ENCODE results near the gene OAS1.
"Not testable (repeated sequence)": the region's sequence is repeated elsewhere in the genome, so short reads cannot be mapped to it uniquely, and the experiment has no call there.

The OAS1 gene

GRCh38 chr12:112900298-112901145 lies 6.2 kb upstream of the OAS1 start:
- DNase-seq (ENCODE audit: low read depth in 2 of 2), result peak; percentile 23 to 26

- no peak for DNase-seq (ENCODE audit: low read depth in 2 of 2)
Observed at GRCh38 chr12:112901271-112901670, 5.5 kb upstream of the OAS1 start.

- DNase-seq (ENCODE audit: low read depth in 2 of 2), result no peak
Observed at GRCh38 chr12:112904571-112904970, 2.2 kb upstream of the OAS1 start.

GRCh38 chr12:112905451-112906089 lies 1.2 kb upstream of the OAS1 start:
- DNase-seq (ENCODE audit: low read depth in 2 of 2), result no peak

GRCh38 chr12:112907415-112908157 lies 824 bp downstream of the OAS1 start:
- no peak for DNase-seq (ENCODE audit: low read depth in 2 of 2)

- DNase-seq (ENCODE audit: low read depth in 2 of 2), result no peak
Observed at GRCh38 chr12:112908548-112908947, 1.8 kb downstream of the OAS1 start.

GRCh38 chr12:112909693-112910092 lies 2.9 kb downstream of the OAS1 start:
- no peak for DNase-seq (ENCODE audit: low read depth in 2 of 2)

GRCh38 chr12:112913038-112913688 lies 6.4 kb downstream of the OAS1 start:
- no peak for DNase-seq (ENCODE audit: low read depth in 2 of 2)

GRCh38 chr12:112913888-112914287 lies 7.1 kb downstream of the OAS1 start:
- DNase-seq (ENCODE audit: low read depth in 2 of 2), result not testable (repeated sequence)

GRCh38 chr12:112916270-112916669 lies 9.5 kb downstream of the OAS1 start:
- no peak for DNase-seq (ENCODE audit: low read depth in 2 of 2)

GRCh38 chr12:112919121-112919520 lies 12.4 kb downstream of the OAS1 start:
- DNase-seq (ENCODE audit: low read depth in 2 of 2), result no peak

- no peak for DNase-seq (ENCODE audit: low read depth in 2 of 2)
Observed at GRCh38 chr12:112924986-112925385, 18.2 kb downstream of the OAS1 start.

- DNase-seq (ENCODE audit: low read depth in 2 of 2), result not testable (repeated sequence)
Observed at GRCh38 chr12:112926416-112927033, 19.8 kb downstream of the OAS1 start.

GRCh38 chr12:112927475-112927874 lies 20.7 kb downstream of the OAS1 start:
- no peak for DNase-seq (ENCODE audit: low read depth in 2 of 2)

GRCh38 chr12:112927925-112928324 lies 21.2 kb downstream of the OAS1 start:
- no peak for DNase-seq (ENCODE audit: low read depth in 2 of 2)

- DNase-seq (ENCODE audit: low read depth in 2 of 2), result no peak
Observed at GRCh38 chr12:112928978-112929377, 22.2 kb downstream of the OAS1 start.

- DNase-seq (ENCODE audit: low read depth in 2 of 2), result no peak
Observed at GRCh38 chr12:112929715-112930114, 23.0 kb downstream of the OAS1 start.

- no peak for DNase-seq (ENCODE audit: low read depth in 2 of 2)
Observed at GRCh38 chr12:112930350-112930749, 23.6 kb downstream of the OAS1 start.

- no peak for DNase-seq (ENCODE audit: low read depth in 2 of 2)
Observed at GRCh38 chr12:112932485-112933128, 25.8 kb downstream of the OAS1 start.

- no peak for DNase-seq (ENCODE audit: low read depth in 2 of 2)
Observed at GRCh38 chr12:112933129-112933505, 26.4 kb downstream of the OAS1 start.

GRCh38 chr12:112936264-112936663 lies 29.5 kb downstream of the OAS1 start:
- no peak for DNase-seq (ENCODE audit: low read depth in 2 of 2)
